ENCODE measurements around the gene ARHGAP10. TPM values are rescaled to one million over a fixed set of nuclear protein-coding genes. Genes with fewer than 3 reads are reported as not detected.
A peak's percentile ranks its signal among the peaks of the same experiment; 100 is the strongest.

Gene ARHGAP10
- total and polyA plus RNA-seq, 5 donors from 2014 or later: 2.9 to 14.1 (median 4.7) TPM

DNA sequence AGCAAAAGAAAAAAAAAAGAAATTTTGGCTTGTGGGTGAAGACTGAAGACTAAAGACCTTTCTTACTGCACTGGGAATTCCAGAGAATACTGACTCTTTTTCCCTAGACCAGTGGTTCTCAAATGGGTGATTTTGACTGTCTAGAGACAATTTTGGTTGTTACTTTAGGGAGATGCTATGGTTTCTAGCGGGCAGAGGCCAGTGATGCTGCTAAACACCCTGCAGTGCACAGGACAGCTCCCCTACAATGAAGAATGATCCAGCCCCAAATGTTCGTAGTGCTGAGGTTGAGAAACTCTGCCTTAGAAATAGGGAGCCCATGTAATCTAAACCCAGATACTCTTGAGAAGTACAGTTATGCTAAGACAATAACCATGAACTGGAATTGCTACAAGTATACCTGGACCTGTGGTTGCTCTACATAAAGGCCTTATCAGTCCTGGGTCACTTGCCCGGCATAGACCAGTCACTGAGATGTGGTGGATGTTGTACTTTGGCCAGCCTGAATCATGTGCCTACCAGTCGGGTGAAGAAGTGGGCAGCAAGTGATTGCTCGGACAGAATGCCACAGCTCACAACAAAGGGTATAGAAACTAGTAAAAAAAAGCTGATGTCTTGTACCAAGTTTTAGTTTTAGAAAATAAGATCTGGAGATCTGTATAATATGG is 16.0 kb downstream of the ARHGAP10 start:
- peak overlapping the region in 1 of 3 donors; percentile 74 for H3K27ac Mint-ChIP-seq
- ATAC-seq (ENCODE audit: low read depth in 2 of 2): no peak

DNA sequence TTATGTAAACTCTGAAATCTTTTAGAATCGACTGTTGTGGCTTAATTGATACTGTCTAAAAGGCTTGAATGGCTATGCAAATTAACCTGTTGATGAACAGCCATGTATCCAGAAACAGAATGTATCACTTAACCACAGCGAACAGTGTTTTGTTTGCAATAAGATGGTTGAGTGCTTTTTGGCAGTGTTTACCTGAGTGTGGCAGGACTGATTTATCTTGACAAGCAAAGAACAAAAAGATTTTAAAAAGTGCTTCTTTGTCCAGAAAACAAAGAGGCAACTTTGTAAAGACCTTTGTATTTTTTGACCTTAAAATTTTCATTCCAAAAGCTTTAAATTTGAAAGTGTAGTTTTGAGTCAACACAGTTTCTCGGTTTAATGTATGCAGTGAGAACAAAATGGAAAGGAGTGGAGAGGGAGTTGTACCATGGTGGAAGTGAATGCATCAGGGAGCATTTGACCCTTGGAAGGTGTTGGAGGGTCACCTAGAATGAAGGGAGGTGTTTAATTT is 18.0 kb downstream of the ARHGAP10 start:
- Histone ChIP-seq H3K36me3 (ENCODE audit: control insufficient read depth, insufficient read depth, low read length) (no peaks in the 10 kb centered on the region), H3K9me3 (ENCODE audit: control insufficient read depth in 2 of 2, low read length in 2 of 2) (no peaks in the 10 kb centered on the region), H3K4me3 (ENCODE audit: low read depth, low read length) (no peak overlapping the region), H3K4me1 (ENCODE audit: control insufficient read depth, insufficient read depth, low read length, poor library complexity, severe bottlenecking) (no peaks in the 10 kb centered on the region), H3K27ac (ENCODE audit: insufficient read depth, low read length, poor library complexity, severe bottlenecking) (no peak overlapping the region), H3K27me3 (ENCODE audit: control insufficient read depth, insufficient read depth, low read length) (no peaks in the 10 kb centered on the region)
- no peaks in the 10 kb centered on the region for H3K9me3 Mint-ChIP-seq
- ATAC-seq (ENCODE audit: low read depth in 2 of 2) (no peak), DNase-seq (no peak)
- peaks cover 0 to 17% (median 4%) of the 10 kb centered on the region in 4 donors for H3K4me1 Mint-ChIP-seq
- H3K36me3 Mint-ChIP-seq: peaks cover 9% of the 10 kb centered on the region
- H3K27me3 Mint-ChIP-seq: no peaks in the 10 kb centered on the region
- no peak overlapping the region for H3K4me3 Mint-ChIP-seq
- no peak overlapping the region for H3K27ac Mint-ChIP-seq

More for the DNA sequence above, 16.0 kb downstream of the ARHGAP10 start:
- no peak overlapping the region for H3K4me3 Mint-ChIP-seq
- H3K27me3 Mint-ChIP-seq: no peaks in the 10 kb centered on the region
- H3K27me3 ChIP-seq (ENCODE audit: control insufficient read depth, insufficient read depth, low read length): no peaks in the 10 kb centered on the region
- no peaks in the 10 kb centered on the region for H3K36me3 ChIP-seq (ENCODE audit: control insufficient read depth, insufficient read depth, low read length)
- H3K9me3 Mint-ChIP-seq: no peaks in the 10 kb centered on the region
- no peak overlapping the region for H3K27ac ChIP-seq (ENCODE audit: insufficient read depth, low read length, poor library complexity, severe bottlenecking)
- H3K36me3 Mint-ChIP-seq: peaks cover 20% of the 10 kb centered on the region
- no peaks in the 10 kb centered on the region for H3K4me1 ChIP-seq (ENCODE audit: control insufficient read depth, insufficient read depth, low read length, poor library complexity, severe bottlenecking)
- no peak overlapping the region for H3K4me3 ChIP-seq (ENCODE audit: low read depth, low read length)
- DNase-seq: no peak
- peaks cover 0 to 12% (median 8%) of the 10 kb centered on the region in 4 donors for H3K4me1 Mint-ChIP-seq
- H3K9me3 ChIP-seq (ENCODE audit: control insufficient read depth in 2 of 2, low read length in 2 of 2): no peaks in the 10 kb centered on the region

DNA sequence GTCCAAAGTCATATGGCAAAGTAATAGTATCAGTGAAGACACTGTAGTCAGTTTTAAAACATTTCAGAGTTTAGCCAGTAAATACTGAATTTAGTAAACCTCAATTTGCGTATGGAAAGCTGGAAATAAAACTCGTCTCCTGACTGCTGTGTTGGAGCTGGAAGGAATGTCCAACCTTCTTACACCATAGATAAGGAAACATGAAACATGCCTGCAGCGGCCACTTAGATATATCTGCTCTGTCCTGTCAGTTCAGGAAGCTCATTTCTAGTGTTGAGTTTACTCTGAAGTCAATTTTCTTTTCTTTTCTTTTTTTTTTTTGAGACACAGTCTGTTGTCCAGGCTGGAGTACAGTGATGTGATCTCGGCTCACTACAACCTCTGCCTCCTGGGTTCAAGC is 21.2 kb downstream of the ARHGAP10 start:
- Mint-ChIP-seq H3K4me1 (peaks cover 2 to 20% (median 7%) of the 10 kb centered on the region in 4 donors), H3K36me3 (no peaks in the 10 kb centered on the region), H3K9me3 (no peaks in the 10 kb centered on the region), H3K4me3 (no peak overlapping the region), H3K27ac (no peak overlapping the region), H3K27me3 (no peaks in the 10 kb centered on the region)
- DNase-seq: no peak
- Histone ChIP-seq H3K36me3 (ENCODE audit: control insufficient read depth, insufficient read depth, low read length) (no peaks in the 10 kb centered on the region), H3K27ac (ENCODE audit: insufficient read depth, low read length, poor library complexity, severe bottlenecking) (no peak overlapping the region), H3K9me3 (ENCODE audit: control insufficient read depth in 2 of 2, low read length in 2 of 2) (no peaks in the 10 kb centered on the region), H3K27me3 (ENCODE audit: control insufficient read depth, insufficient read depth, low read length) (no peaks in the 10 kb centered on the region), H3K4me1 (ENCODE audit: control insufficient read depth, insufficient read depth, low read length, poor library complexity, severe bottlenecking) (no peaks in the 10 kb centered on the region), H3K4me3 (ENCODE audit: low read depth, low read length) (no peak overlapping the region)
- ATAC-seq (ENCODE audit: low read depth in 2 of 2): no peak

DNA sequence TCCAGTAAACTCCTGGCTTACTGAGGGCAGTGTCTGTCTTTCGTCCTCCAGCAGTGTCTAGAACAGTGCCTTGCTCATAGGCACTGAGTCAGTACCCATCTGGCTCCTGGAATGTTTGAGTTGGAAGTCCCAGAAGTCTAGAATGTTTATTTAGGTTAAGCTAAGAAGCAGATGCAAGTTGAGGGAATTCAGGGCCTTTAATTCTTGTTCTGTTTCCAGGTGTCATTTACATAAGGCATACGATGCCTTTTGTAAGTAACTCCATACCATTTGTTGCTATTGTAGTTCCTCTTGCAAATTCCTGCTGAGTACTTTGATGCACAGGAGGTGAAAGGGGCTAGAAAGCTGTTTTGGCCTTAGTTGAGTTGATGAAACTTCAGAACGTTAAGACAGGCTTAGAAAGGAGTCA is 22.2 kb downstream of the ARHGAP10 start:
- Histone ChIP-seq H3K4me1 (ENCODE audit: control insufficient read depth, insufficient read depth, low read length, poor library complexity, severe bottlenecking) (no peaks in the 10 kb centered on the region), H3K27ac (ENCODE audit: insufficient read depth, low read length, poor library complexity, severe bottlenecking) (no peak overlapping the region), H3K4me3 (ENCODE audit: low read depth, low read length) (no peak overlapping the region), H3K27me3 (ENCODE audit: control insufficient read depth, insufficient read depth, low read length) (no peaks in the 10 kb centered on the region), H3K9me3 (ENCODE audit: control insufficient read depth in 2 of 2, low read length in 2 of 2) (no peaks in the 10 kb centered on the region), H3K36me3 (ENCODE audit: control insufficient read depth, insufficient read depth, low read length) (no peaks in the 10 kb centered on the region)
- ATAC-seq (ENCODE audit: low read depth in 2 of 2) (no peak), DNase-seq (no peak)
- H3K4me1 Mint-ChIP-seq: peaks cover 2 to 12% (median 7%) of the 10 kb centered on the region in 4 donors
- H3K27me3 Mint-ChIP-seq: no peaks in the 10 kb centered on the region
- H3K4me3 Mint-ChIP-seq: no peak overlapping the region
- no peaks in the 10 kb centered on the region for H3K36me3 Mint-ChIP-seq
- H3K27ac Mint-ChIP-seq: no peak overlapping the region
- H3K9me3 Mint-ChIP-seq: no peaks in the 10 kb centered on the region

DNA sequence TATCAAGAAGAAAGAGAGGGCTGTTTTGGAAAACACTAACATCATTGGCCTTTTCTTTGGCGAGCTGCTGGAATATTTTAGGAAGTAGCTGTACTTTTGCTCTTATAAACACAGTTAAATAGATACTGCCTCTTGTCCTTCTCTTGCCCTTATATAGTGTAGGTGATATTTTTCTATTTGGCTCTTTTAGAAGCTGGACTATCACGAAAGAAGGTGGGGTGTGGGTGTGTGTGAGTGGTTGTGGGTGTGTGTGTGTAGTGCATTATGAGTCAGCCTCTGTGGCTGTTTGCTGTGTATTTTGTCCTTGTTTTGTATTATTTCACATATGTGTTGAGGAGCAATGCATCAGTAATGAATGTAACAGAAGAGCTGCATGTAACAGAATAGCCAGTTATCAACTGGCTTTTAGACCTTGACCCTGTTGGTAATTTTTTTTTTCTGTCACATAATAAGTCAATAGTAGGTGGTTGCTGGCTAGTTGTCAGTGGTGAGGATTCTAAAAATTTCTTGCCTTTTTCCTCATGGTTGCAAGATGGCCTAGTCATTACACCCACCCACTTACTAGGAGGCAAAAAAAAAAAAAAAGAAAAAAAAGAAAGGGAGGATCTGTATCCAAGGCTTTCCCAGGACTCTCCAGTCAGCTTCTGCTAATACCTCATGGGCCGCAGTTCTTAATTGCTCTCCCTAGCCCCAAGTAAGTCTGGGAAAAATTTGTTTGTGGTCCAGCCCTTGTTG is 23.8 kb downstream of the ARHGAP10 start:
- no peak overlapping the region for H3K4me3 Mint-ChIP-seq

DNA sequence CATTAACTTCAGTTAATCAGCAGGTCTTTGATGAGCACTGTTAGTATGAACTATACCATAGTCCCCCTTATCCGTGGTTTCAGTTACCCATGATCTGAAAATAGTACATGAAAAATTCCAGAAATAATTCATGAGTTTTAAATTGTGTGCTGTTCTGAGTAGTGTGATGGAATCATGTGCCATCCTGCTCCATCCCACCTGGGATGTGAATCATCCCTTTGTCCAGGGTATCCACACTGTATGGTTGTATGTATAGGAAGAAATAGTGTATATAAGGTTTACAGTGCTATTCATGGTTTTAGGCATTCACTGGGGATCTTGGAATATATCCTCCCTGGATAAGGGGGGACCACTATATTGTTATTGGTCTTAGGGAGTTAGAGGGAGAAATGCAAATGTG is 24.5 kb downstream of the ARHGAP10 start:
- H3K27ac ChIP-seq (ENCODE audit: insufficient read depth, low read length, poor library complexity, severe bottlenecking): no peak overlapping the region
- no peaks in the 10 kb centered on the region for H3K4me1 ChIP-seq (ENCODE audit: control insufficient read depth, insufficient read depth, low read length, poor library complexity, severe bottlenecking)
- no peaks in the 10 kb centered on the region for H3K27me3 ChIP-seq (ENCODE audit: control insufficient read depth, insufficient read depth, low read length)
- H3K4me1 Mint-ChIP-seq: peaks cover 2 to 11% (median 9%) of the 10 kb centered on the region in 4 donors
- peak overlapping the region in 2 of 3 donors; percentile 16 to 45 for H3K27ac Mint-ChIP-seq
- peak overlapping the region in 1 of 4 donors; percentile 29 for H3K4me3 Mint-ChIP-seq
- no peaks in the 10 kb centered on the region for H3K9me3 Mint-ChIP-seq
- H3K4me3 ChIP-seq (ENCODE audit: low read depth, low read length): no peak overlapping the region
- DNase-seq: no peak
- H3K36me3 Mint-ChIP-seq: no peaks in the 10 kb centered on the region
- no peak for ATAC-seq (ENCODE audit: low read depth in 2 of 2)
- no peaks in the 10 kb centered on the region for H3K36me3 ChIP-seq (ENCODE audit: control insufficient read depth, insufficient read depth, low read length)
- no peaks in the 10 kb centered on the region for H3K27me3 Mint-ChIP-seq
- H3K9me3 ChIP-seq (ENCODE audit: control insufficient read depth in 2 of 2, low read length in 2 of 2): no peaks in the 10 kb centered on the region

More for the DNA sequence above, 23.8 kb downstream of the ARHGAP10 start:
- no peaks in the 10 kb centered on the region for H3K36me3 ChIP-seq (ENCODE audit: control insufficient read depth, insufficient read depth, low read length)
- no peaks in the 10 kb centered on the region for H3K4me1 ChIP-seq (ENCODE audit: control insufficient read depth, insufficient read depth, low read length, poor library complexity, severe bottlenecking)
- Mint-ChIP-seq H3K27me3 (no peaks in the 10 kb centered on the region), H3K9me3 (no peaks in the 10 kb centered on the region), H3K27ac (peak overlapping the region in 1 of 3 donors; percentile 45), H3K4me1 (peaks cover 2 to 11% (median 9%) of the 10 kb centered on the region in 4 donors), H3K36me3 (no peaks in the 10 kb centered on the region)
- ATAC-seq (ENCODE audit: low read depth in 2 of 2) (no peak), DNase-seq (no peak)
- H3K9me3 ChIP-seq (ENCODE audit: control insufficient read depth in 2 of 2, low read length in 2 of 2): no peaks in the 10 kb centered on the region
- H3K27ac ChIP-seq (ENCODE audit: insufficient read depth, low read length, poor library complexity, severe bottlenecking): no peak overlapping the region
- H3K27me3 ChIP-seq (ENCODE audit: control insufficient read depth, insufficient read depth, low read length): no peaks in the 10 kb centered on the region
- no peak overlapping the region for H3K4me3 ChIP-seq (ENCODE audit: low read depth, low read length)

DNA sequence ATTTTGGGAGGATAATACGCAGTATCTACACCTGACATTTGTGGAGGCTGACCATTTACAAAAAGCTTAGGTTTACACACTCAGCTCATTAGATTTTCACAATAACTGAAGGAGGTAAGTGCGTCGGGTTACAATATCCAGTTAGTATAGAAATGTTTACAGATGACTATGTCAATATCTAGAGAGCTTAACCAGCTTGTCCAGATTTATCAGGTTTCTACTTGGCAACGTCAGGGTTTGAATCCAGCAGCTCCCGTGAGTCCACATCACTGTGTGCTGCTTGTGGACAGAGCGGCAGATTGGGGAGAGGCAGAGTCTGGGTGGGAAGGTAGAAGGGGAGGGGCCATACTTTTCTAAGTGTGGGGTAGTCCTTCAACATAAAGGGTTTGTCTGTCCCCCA is 28.3 kb downstream of the ARHGAP10 start:
- H3K4me3 ChIP-seq (ENCODE audit: low read depth, low read length): no peak overlapping the region
- H3K4me1 Mint-ChIP-seq: peaks cover 2 to 11% (median 8%) of the 10 kb centered on the region in 4 donors
- H3K4me3 Mint-ChIP-seq: no peak overlapping the region
- no peak overlapping the region for H3K27ac ChIP-seq (ENCODE audit: insufficient read depth, low read length, poor library complexity, severe bottlenecking)
- H3K4me1 ChIP-seq (ENCODE audit: control insufficient read depth, insufficient read depth, low read length, poor library complexity, severe bottlenecking): no peaks in the 10 kb centered on the region
- DNase-seq (no peak), ATAC-seq (ENCODE audit: low read depth in 2 of 2) (no peak)
- no peaks in the 10 kb centered on the region for H3K36me3 ChIP-seq (ENCODE audit: control insufficient read depth, insufficient read depth, low read length)
- H3K27ac Mint-ChIP-seq: peak overlapping the region in 1 of 3 donors; percentile 37
- no peaks in the 10 kb centered on the region for H3K27me3 Mint-ChIP-seq
- H3K9me3 Mint-ChIP-seq: no peaks in the 10 kb centered on the region
- H3K9me3 ChIP-seq (ENCODE audit: control insufficient read depth in 2 of 2, low read length in 2 of 2): no peaks in the 10 kb centered on the region
- no peaks in the 10 kb centered on the region for H3K36me3 Mint-ChIP-seq
- no peaks in the 10 kb centered on the region for H3K27me3 ChIP-seq (ENCODE audit: control insufficient read depth, insufficient read depth, low read length)
